ENCODE data around the gene FOXK2.
"Not testable (repeated sequence)": the region's sequence is repeated elsewhere in the genome, so short reads cannot be mapped to it uniquely, and the experiment has no call there.

FOXK2 gene

GRCh38 chr17:82565551-82565950 is 46.0 kb downstream of the FOXK2 start:
- no peak for DNase-seq

GRCh38 chr17:82566129-82566960 is 46.8 kb downstream of the FOXK2 start:
- no peak for DNase-seq

DNA sequence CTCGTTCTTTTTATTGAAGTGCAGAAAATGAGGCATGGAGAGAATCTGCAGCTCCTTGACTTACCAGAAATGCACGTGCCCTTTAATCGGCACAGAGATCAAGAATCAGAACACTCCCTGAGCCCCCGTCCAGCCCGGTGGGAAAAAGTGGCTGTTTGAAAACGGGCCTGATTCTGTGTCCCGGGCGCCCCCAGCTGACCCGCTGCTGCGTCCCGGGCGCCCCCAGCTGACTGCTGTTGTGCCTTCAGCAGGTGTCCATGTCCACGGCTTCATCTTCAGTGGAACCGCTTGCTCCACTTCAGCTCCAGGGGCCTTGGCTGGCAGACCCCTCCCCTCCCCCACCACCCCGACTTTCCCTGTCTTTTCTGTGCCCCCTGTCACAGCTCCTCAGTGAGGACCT is 47.8 kb downstream of the FOXK2 start:
- no peak for DNase-seq

GRCh38 chr17:82568997-82569393 is 49.5 kb downstream of the FOXK2 start:
- DNase-seq = peak; percentile 77

DNA sequence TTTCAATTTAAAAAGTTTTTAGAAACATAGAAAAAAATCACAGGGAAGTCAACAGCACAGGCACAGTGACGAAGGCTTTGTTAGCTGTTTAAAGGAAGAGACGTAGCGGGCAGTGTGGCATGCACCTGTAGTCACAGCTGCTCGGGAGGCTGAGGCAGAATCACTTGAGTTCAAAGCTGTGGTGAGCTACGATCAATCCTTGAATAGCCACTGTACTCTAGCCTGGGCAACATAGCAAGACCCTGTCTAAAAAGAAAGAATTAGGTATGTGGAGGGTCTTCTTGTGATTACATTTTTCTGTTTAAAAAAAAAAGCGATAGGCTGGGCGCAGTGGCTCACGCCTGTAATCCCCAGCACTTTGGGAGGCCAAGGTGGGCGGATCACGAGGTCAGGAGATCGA is 50.1 kb downstream of the FOXK2 start:
- no peak for DNase-seq

GRCh38 chr17:82570277-82570676 is 50.7 kb downstream of the FOXK2 start:
- DNase-seq = no peak

DNA sequence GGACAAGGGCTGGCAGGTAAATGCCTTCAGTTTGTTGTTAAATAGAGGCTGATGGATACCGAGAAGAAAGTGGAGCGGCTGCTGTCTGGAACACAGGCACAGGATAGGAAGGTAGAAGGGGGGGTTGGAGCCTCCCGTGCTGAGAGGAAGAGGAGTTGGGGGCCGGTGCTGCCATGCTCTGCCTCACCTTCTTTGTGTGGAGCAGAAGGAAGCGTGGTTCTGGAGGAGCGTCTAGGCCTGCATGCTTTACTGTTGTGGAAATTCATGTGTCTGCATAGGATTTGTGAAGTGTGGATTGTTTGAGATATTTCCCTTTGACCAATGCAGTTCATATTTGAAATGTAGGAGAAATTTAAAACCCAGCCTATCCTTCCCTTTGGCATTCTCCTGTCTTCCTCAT is 52.3 kb downstream of the FOXK2 start:
- DNase-seq = no peak

DNA sequence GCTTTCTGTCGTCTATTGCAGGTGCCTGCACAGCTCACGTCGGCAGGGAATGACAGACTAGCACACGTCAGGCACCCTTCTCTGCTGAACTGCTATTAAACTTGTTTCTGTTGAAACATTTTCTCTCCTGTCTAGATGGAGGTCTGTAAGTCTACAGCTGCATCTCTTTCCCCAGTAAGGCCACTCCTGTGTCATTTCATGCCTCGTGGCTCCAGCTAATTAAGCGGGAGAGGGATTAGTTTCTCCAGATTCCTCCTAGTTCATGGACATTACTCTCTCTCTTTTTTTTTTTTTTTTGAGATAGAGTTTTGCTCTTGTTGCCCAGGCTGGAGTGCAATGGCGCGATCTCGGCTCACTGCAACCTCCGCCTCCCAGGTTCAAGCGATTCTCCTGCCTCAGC is 54.5 kb downstream of the FOXK2 start:
- DNase-seq = no peak

- DNase-seq = not testable (repeated sequence)
Measured at GRCh38 chr17:82575581-82576221, 56.2 kb downstream of the FOXK2 start.

- no peak for DNase-seq
Measured at GRCh38 chr17:82577300-82577699, 57.8 kb downstream of the FOXK2 start.

GRCh38 chr17:82579969-82580368 is 60.4 kb downstream of the FOXK2 start:
- not testable (repeated sequence) for DNase-seq

- peak; percentile 10 for DNase-seq
Measured at GRCh38 chr17:82582213-82582612, 62.7 kb downstream of the FOXK2 start.

GRCh38 chr17:82582709-82583108 is 63.2 kb downstream of the FOXK2 start:
- no peak for DNase-seq

DNA sequence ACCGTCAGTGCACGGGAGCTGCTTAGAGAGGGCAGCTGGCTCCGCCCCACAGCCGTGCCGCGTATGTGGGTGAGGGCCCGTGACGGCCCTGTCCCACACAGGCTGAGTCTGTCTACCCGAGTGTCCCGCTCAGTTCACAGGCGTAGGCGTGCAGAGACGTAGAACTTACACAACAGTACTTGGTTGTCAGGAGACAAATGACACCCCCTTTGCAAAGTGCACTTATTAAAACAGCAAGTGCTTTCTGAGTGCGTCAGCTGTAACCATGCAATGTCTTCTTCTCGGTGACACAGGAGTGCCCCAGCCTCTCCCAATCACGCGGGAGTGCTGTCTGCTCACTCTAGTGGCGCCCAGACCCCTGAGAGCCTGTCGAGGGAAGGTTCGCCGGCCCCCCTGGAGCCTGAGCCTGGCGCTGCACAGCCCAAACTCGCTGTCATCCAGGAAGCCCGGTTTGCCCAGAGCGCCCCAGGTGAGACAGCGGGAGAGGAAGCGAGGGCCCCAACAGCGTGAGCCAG is 64.2 kb downstream of the FOXK2 start:
- no peak for DNase-seq

DNA sequence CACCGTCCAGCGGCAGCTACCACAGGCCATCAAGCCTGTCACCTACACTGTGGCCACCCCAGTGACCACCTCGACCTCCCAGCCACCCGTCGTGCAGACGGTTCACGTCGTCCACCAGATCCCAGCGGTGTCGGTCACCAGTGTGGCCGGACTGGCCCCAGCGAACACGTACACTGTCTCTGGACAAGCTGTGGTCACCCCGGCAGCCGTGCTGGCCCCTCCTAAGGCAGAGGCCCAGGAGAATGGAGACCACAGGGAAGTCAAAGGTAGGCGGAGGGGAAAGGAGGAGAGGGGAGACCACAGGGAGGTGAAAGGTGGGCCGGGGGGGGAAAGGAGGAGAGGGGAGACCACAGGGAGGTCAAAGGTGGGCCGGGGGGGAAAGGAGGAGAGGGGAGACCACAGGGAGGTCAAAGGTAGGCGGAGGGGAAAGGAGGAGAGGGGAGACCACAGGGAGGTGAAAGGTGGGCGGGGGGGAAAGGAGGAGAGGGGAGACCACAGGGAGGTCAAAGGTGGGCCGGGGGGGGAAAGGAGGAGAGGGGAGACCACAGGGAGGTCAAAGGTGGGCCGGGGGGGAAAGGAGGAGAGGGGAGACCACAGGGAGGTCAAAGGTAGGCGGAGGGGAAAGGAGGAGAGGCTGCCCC is 66.5 kb downstream of the FOXK2 start:
- DNase-seq = not testable (repeated sequence)

GRCh38 chr17:82586576-82587233 is 67.2 kb downstream of the FOXK2 start:
- DNase-seq = no peak

DNA sequence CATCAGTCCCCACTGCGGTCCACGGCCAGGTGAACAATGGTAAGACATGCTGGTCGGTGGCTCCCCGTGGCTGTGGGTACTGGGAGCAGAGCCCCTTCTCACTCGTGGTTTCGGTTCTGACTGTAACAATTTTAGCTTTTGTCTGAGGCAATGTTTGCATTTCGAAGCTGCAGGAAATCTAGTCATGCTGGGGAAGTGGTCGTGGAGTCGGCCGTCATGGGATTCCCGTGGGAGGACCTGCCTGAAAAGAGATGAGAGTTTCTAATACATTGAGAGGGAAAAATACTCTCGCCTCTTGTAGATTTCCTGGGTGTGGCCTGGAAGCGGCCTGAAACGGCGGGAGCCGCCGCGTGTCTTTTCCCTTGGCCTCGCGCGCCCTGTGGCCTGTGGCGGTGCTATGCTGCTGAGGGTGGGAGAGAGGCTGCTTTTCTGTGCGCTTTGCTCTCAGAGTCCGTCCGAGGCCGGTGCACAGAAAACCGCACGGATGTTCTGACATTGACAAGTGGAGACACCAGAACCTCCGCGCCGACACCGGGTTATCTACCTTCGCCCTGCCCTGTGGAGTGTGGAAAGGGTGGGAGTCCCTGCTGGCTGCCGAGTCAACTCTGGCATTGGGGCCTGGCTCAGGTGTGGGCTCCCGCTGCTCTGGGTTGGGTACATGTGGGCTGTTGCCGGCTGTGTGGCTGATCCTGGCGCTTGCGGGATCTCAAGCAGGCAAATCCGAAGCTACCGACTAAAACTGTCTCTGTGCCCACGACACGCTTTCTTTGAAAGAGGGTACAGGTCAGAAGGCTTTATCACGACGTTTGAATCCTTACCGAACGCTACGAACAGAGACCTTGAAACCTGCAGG is 67.9 kb downstream of the FOXK2 start:
- no peak for DNase-seq

DNA sequence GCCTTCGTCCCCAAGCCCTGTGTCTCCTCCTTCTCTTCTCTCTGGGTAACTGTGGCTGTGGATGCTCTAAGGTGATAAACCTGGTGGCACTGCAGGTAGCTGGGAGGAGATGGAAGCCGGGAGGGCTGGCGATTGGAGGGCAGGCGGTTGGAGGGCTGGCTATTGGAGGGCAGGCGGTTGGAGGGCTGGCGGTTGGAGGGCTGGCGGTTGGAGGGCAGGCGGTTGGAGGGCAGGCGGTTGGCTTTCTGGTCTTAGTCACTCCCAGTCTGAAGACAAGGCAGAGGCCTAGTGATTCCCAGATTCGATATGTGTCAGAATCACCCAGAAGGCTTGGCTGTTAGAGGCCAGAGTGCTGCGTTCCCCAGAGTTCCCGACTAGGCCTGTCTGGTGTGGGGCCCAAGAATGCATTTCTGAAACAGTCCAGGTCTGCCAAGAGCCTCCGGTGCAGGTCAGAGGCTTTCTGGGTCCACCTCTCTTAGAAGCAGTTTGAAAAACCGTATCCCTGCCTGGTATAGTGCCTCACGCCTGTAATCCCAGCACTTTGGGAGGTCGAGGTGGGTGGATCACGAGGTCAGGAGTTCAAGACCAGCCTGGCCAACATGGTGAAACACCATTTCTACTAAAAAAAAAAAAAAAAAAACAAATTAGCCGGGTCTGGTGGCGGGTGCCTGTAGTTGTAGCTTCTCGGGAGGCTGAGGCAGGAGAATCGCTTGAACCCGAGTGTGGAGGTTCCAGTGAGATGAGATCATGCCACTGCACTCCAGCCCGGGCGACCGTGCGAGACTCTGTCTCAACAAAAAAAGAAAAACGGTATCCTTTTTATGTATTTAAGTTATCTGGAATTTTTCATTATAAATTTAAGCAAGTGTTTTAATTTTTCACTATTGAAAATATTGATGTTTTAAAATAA is 69.0 kb downstream of the FOXK2 start:
- DNase-seq = no peak

DNA sequence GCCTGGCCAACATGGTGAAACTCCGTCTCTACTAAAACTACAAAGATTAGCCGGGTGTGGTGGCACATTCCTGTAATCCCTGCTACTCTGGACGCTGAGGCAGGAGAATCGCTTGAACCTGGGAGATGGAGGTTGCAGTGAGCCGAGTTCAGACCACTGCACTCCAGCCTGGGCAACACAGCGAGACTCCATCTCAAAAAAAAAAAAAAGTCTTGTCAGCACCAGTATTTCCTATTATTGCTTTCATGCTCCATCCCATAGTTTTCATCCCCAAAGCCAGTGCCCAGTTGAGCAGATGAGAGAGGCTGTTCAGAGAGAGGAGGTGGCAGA is 70.3 kb downstream of the FOXK2 start:
- no peak for DNase-seq

GRCh38 chr17:82590216-82590615 is 70.7 kb downstream of the FOXK2 start:
- DNase-seq = no peak

Data from fibroblast of skin of scalp (primary cell).